Fibroblast of peridontal ligament (primary cell): ENCODE measurements around the gene FNDC3A.
"Not testable (repeated sequence)": the region's sequence is repeated elsewhere in the genome, so short reads cannot be mapped to it uniquely, and the experiment has no call there.

Experiments used
- DNase-seq: peaks from one replicate; pipeline ENCODE4 v3.0.0-alpha.2; 2010; ENCODE audit errors: extremely low read depth

Gene FNDC3A

GRCh38 chr13:49134305-49134704 is 158.6 kb downstream of the FNDC3A start:
- DNase-seq = no peak

GRCh38 chr13:49137138-49137643 is 161.5 kb downstream of the FNDC3A start:
- not testable (repeated sequence) for DNase-seq

DNA sequence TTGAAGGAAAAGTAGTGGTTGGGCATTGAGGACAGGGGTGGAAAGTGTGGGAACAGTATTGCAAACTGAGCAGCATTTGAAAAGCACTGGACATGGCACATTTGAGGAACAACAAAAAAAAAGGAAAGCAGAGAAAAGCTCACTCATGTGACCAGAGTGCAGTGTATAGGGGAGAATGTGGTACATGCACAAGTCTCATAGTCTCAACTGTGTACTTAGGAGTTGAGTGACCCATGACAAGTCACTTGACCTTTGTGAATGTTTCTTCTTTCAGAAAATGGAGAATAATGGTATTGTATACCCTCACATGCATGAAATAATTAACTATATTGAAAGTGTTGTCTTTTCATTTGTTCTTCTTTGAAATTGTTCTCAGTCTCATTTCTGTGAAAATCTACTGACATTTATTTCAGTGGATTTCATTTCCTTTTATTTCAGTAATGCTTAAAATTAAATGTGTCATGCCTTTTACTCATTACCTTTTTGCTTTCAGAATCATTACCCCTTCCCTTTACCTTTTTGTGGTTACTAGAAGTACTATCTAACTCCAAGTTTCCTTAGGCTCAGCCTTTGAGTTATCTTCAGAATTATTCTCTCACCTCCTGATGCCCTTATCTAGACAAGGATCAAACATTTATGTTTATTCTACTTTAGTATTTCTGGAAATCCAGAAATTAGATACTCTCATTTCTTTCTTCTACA is 165.3 kb downstream of the FNDC3A start:
- no peak for DNase-seq

- peak; percentile 75 for DNase-seq
Measured at GRCh38 chr13:49146950-49147355, 171.2 kb downstream of the FNDC3A start.

DNA sequence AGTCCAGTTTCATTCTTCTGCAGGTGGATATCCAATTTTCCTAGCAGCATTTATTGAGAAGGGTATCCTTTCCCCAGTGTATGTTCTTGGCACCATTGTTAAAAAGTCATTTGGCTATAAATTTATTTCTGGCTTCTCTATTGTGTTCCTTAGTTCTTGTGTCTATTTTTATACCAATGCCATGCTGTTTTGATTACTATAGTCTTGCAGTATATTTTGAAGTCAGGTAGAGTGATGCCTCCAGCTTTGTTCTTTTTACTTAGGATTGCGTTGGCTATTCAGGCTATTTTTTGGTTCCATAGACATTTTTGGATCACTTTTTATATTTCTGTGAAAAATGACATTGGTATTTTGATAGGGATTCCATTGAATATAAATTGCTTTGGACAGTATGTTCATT is 172.7 kb downstream of the FNDC3A start:
- DNase-seq = no peak

- DNase-seq = not testable (repeated sequence)
Measured at GRCh38 chr13:49157955-49158584, 182.4 kb downstream of the FNDC3A start.

- not testable (repeated sequence) for DNase-seq
Measured at GRCh38 chr13:49163162-49163561, 187.4 kb downstream of the FNDC3A start.

DNA sequence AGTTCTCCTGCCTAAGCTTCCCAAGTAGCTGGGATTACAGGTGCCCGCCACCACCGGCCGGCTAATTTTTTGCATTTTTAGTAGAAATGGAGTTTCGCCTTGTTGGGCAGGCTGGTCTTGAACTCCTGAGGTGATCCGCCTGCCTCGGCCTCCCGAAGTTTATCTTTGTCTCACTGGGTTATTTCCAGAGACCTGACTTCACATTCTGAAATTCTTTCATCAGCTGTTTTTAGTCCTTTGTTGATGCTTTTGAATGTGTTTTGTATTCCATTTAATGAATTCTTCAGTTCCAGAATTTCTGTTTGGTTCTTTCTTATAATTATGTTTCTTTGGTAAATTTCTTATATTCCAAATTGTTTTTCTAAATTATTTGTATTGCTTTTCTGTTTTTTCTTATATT is 189.0 kb downstream of the FNDC3A start:
- no peak for DNase-seq

DNA sequence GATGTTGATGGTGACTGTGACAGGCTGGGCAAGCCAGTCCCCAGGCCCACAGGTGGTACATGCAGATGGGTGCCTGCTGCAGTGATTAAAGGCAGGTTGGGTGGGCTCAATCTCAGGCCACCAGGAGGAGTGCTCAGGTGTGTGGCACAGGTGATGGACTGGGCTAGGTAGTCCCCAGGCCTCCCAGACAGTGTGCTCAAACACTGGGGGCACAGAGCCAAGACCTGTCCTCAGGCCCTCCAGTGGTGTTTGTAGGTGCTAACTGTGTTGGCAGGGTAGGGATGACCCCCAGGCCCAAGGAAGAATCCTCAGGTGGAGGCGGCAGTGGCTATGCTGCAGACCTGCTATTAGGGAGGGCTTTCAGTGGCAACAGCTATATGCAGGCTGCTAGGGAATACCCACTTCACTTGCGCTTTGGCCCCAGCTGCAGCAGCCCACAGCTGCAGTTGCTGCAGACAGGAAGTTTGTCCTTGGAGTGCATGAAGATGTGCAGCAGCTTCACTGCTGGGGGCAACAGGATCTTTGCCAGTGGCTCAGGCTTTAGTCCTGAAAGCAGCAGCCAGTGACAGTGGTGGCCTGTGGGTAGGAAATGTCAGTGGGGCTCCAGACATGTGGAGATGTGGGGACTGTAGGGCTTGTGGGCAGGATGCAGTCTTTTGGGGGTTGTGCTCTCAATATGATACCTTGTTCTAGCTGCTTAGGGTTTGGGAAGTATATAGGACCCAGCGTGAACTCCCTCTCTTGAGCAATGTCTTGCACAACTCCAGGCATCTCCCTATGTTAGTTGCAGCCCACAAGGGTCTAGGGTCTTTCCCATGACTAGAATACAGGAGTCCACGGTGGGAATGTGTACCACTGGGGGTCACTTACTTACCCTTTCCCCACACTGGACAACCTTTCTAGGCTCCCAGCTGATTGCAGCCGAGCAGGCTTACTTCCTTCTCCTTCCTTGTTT is 190.4 kb downstream of the FNDC3A start:
- no peak for DNase-seq

DNA sequence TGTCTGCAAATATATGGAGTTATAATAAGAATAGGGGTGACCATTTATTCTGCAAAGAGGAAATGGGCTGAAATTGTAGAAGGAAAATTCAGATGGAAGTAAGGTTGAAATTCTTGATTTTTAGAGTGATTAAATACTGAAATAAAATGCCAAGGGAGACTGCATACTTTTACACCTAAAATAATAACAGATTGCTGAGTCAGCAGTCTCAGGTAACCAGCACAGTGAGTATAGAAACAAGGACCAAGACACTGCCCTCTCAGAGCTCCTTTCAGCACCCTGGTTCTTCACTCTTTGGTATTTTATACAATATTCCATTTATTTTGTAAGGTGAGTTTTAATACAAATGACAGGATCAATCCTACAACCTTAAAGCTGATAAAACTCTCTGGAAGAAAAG is 195.6 kb downstream of the FNDC3A start:
- DNase-seq = no peak

DNA sequence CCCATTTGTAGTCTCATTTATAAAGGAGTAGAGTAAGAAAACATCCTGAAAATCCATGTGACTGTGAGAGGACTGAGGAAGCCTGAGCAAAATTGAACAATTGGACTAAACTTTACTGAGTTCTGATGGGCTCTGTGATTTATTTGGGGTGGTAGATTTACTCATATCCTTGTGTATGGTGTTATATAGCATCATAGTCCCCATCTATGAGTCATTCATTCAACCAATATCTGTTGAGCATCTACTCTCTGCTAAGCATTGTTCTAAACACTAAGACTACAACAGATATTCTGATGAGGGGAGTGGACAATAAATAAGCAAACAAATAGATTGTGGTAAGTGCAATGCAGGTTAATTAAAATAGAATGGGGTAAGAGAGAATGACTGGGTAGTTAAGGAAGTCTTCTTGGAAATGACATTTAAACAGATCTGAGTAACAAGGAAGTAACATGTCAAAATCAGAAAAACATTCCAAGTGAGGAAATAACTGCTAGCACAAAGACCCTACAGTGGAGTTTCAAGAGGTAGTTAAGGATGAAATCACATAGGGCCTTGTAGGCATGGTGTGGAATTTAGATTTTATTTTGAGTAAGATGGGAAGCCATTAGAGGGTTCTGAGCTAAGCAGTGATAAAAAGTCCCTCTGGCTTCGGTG is 208.1 kb downstream of the FNDC3A start:
- DNase-seq = no peak

GRCh38 chr13:49184621-49185020 is 208.9 kb downstream of the FNDC3A start:
- DNase-seq = no peak

DNA sequence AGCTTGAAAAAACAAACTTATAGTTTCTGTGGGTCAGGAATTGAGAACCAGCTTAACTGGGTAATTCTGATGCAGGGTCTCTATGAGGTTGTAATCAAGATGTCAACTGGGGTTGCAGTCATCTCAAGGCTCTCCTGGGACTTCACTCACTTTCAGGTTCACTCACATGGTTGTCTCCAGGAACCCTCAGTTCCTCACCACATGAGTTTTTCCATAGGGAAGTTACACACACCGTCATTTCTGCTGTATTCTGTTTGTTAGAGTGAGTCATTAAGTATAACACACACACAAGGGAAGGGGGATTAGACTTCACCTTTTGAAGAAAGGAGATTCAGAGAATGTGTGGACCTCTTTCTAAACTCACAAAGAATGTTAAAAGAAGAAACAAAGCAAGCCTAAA is 209.6 kb downstream of the FNDC3A start:
- DNase-seq = no peak

- no peak for DNase-seq
Measured at GRCh38 chr13:49190901-49191300, 215.2 kb downstream of the FNDC3A start.

DNA sequence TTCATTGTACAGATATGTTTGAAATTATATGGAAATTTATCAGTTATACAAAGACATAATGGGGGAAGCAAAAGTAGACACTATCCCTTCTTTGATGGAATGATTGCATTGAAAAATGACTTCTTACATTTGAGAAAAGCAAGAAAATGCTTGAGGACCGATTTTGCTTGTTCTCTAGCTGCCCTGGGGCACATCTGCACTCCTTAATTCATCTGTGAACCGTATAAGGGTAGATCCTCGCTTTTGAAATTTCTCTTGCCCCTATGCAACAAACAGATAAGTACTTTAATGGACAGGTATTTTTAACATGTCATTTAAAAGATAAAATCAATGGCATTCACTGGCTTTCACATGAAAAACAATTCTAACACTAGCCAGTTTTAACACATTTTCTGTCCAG is 230.9 kb downstream of the FNDC3A start:
- DNase-seq = no peak

GRCh38 chr13:49208619-49209018 is 232.9 kb downstream of the FNDC3A start:
- DNase-seq = no peak

- no peak for DNase-seq
Measured at GRCh38 chr13:49210114-49210513, 234.4 kb downstream of the FNDC3A start.

DNA sequence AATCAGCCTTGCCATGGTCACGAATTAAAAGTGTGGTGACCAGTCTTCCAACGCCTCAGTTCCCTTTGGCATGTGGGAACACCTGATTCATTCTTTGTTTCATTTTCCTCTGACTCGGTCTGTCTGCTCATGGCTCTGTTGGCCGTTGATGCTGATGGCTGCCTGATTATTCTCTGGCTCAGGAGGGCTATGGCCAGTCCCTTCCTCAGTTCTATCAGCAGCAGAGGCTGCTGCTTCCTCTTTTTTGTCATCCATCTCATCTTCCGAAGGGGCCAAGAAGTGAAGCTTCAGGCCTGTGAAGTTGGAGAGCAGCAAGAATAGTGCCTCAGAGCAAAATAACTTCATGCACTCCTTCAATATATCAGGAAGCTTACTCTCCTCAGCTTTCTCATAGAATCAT is 235.0 kb downstream of the FNDC3A start:
- no peak for DNase-seq

DNA sequence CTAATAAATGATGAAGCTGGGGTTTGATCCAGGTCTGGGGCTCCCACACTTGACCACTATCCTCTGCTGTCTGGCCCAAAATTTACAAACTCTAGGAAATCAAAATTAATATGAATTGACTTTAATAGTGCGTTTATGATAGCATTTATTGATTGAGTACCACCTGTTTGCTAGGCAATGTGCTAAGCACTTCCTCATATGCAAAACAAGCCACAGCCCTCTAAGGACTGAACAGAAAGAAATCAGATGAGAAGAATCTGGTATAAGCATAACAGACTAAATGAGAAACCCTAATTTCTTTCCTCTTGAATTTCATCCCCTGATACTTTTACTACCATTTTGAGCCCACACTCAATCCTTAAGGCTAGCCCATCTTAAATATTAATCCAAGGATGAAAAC is 237.8 kb downstream of the FNDC3A start:
- DNase-seq = no peak

GRCh38 chr13:49213997-49214916 is 238.5 kb downstream of the FNDC3A start:
- DNase-seq = no peak

DNA sequence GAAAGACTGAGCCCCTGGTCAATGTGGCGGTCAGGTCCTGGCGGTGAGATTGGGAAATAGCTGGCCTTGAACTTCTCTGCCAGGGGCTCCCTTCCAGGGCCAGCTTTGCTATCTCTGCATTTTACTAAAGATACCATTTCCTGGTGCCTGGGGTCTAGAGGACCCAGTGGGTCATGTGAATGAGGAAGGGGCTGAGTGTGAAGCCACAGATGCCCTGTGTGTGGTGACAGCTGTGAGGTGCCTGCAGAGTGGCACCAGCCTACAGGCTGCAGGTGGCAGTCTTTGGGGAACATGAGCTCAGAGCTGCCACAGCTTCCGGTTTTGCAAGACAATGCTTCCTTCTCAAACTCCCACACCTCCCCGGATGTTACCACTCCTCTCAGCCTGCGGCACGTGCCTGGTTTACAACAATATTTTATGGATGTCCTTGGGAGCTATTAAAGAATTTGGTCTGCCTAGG is 239.2 kb downstream of the FNDC3A start:
- no peak for DNase-seq
